Peyer's patch (tissue), 4 donors: ENCODE measurements around the gene AKAP1. TPM values are rescaled to one million over a fixed set of nuclear protein-coding genes. Genes with fewer than 3 reads are reported as not detected.

Experiments used
- DNase-seq, 3 donors: peaks; one replicate each; pipeline ENCODE4 v3.0.0-alpha.2; 2017 to 2019
- H3K27ac ChIP-seq, 4 donors: fragments of 200-600 bp; sonication (generic); one replicate each; pipeline ENCODE4 v1.5.1; 2016 to 2019
- H3K27me3 ChIP-seq, 2 donors: fragments of 200-600 bp; sonication (generic); one replicate each; pipeline ENCODE4 v1.5.1; 2019
- H3K36me3 ChIP-seq, 3 donors: fragments of 200-600 bp; sonication (generic); one replicate each; pipeline ENCODE4 v1.5.1; 2016 to 2019
- H3K4me1 ChIP-seq, 4 donors: fragments of 200-600 bp; sonication (generic); one replicate each; pipeline ENCODE4 v1.5.1; 2016 to 2019
- H3K4me3 ChIP-seq, 4 donors: fragments of 200-600 bp; sonication (generic); 1 replicate in 3 of 4; 2 replicates in 1 of 4; pipeline ENCODE4 v1.5.1; 2016 to 2019; ENCODE audit warnings: mild to moderate bottlenecking in 1 of 4
- H3K9me3 ChIP-seq, 4 donors: fragments of 200-600 bp; sonication (generic); one replicate each; pipeline ENCODE4 v1.5.1; 2016 to 2019; ENCODE audit warnings: mild to moderate bottlenecking in 1 of 4
- POLR2A ChIP-seq, 2 donors: fragments of 450-650 bp; IDR thresholded peaks; one replicate each; pipeline ENCODE4 v1.5.1; 2017; ENCODE audit warnings: antibody characterized with exemption in 2 of 2, mild to moderate bottlenecking in 2 of 2, moderate library complexity in 2 of 2
- total RNA-seq, 4 donors: library from RNA; depleted of rRNA; stranded (reverse); fragments of >200 nt; gene quantifications; one replicate each; pipeline ENCODE4 v1.1.0, GENCODE V29; 2016
- TF ChIP-seq, protein P1 (sequence below), 6 experiments: fragments of 450-650 bp in 4 of 6; fragments of 200-600 bp in 2 of 6; sonication (generic) in 1 of 6; IDR thresholded peaks; one replicate each; pipeline ENCODE4 v1.5.1; 2017 to 2019; ENCODE audit warnings: antibody characterized with exemption in 6 of 6, mild to moderate bottlenecking in 3 of 6, moderate library complexity in 1 of 6

AKAP1 gene
- total RNA-seq, 4 donors from 2014 or later: 123 to 203 (median 166) TPM

DNA sequence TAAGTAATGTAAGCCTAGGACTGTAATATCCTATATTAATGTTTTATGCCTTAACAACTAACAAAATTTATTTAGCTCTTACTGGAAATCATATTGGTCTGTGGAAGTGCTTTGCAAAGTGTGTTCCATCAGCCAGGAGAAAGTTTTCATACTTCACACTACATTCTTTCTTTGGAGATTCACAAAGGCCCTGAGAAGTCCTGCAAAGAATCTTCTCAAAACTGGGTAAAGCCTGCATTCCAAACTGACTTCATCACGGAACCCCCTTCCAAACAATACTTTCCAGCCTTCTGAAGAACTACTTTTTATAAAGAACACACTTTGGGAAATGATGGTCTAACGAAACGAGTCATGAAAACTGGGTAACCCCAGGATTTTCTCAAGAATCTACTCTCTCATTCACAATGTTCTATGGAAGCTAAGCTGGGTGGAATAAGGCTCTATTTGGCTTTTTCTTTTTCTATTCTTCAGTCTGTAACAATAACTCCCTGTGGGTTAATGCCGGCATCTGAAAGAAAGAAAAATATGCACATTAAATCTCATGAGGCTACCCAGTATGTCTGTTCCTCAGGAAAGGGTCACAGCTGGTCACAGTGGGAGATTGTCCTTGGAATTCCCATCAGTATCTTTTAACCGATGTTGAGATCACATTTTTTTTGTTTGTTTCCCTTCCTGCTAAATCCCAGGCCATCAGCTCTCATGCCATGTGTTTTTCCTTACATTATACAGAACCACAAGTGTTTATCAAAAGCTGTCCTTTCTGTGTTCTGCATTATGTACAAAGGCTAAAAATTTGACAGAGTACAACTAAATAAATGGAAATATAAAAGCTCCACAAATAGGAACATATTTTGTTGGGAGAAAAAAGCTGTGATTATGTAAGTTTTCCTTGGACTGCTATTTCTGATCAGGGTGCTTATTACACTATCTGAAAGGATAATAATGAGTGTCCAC is 12.8 kb upstream of the AKAP1 start:
- Histone ChIP-seq H3K36me3 (no peaks in the 10 kb centered on the region), H3K27me3 (no peaks in the 10 kb centered on the region), H3K4me3 (no peak overlapping the region), H3K27ac (no peak overlapping the region), H3K4me1 (no peaks in the 10 kb centered on the region), H3K9me3 (no peaks in the 10 kb centered on the region)
- no peak for TF ChIP-seq POLR2A (IDR thresholded peaks at IDR 0.05)
- TF ChIP-seq, protein P1, sequence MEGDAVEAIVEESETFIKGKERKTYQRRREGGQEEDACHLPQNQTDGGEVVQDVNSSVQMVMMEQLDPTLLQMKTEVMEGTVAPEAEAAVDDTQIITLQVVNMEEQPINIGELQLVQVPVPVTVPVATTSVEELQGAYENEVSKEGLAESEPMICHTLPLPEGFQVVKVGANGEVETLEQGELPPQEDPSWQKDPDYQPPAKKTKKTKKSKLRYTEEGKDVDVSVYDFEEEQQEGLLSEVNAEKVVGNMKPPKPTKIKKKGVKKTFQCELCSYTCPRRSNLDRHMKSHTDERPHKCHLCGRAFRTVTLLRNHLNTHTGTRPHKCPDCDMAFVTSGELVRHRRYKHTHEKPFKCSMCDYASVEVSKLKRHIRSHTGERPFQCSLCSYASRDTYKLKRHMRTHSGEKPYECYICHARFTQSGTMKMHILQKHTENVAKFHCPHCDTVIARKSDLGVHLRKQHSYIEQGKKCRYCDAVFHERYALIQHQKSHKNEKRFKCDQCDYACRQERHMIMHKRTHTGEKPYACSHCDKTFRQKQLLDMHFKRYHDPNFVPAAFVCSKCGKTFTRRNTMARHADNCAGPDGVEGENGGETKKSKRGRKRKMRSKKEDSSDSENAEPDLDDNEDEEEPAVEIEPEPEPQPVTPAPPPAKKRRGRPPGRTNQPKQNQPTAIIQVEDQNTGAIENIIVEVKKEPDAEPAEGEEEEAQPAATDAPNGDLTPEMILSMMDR (IDR thresholded peaks at IDR 0.05): no peak
- no peak for DNase-seq

DNA sequence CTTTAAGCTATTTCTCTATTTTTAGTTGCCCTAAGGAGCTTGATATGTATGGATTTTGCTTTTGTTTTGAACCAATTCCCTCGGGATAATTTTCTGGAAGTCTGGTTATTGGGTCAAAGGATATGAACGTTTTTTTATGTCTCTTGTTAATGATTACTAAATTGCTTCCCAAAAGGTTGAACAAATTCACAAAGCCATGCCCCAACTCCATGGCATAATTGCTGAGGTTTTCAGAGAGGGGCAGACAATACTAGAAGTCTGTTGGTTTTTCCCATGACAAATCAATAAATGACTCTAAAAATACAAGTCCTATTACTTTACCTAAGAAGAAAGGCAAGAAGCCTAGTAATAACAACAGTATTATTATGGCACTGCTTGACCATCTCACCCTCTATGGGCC is 11.4 kb upstream of the AKAP1 start:
- Histone ChIP-seq H3K36me3 (peaks cover 0 to 6% (median 0%) of the 10 kb centered on the region in 3 donors), H3K27ac (no peak overlapping the region), H3K4me3 (no peak overlapping the region), H3K27me3 (no peaks in the 10 kb centered on the region), H3K9me3 (no peaks in the 10 kb centered on the region), H3K4me1 (no peaks in the 10 kb centered on the region)
- DNase-seq: no peak
- TF ChIP-seq POLR2A (IDR thresholded peaks at IDR 0.05): no peak
- TF ChIP-seq, protein P1 (IDR thresholded peaks at IDR 0.05): no peak

DNA sequence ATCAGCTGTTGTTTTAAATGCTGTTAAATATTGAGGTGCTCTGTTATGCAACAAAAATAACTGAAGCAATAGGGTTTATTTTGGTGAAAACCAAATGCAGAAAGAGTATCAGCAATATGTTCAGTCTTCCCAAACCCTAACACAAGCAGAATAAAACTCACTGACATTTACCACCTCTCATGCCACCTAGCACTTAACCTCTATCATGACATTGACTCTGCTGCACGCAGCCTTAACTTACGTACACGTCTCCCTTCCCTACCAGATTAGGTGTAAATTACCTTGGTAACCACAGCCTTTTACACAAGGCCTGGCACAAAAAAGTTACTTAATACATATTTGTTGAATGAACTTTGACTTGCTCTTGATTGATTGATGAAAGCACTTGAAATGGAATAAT is 9.9 kb upstream of the AKAP1 start:
- no peaks in the 10 kb centered on the region for H3K9me3 ChIP-seq
- no peak overlapping the region for H3K27ac ChIP-seq
- no peak for TF ChIP-seq POLR2A (IDR thresholded peaks at IDR 0.05)
- TF ChIP-seq, protein P1 (IDR thresholded peaks at IDR 0.05): no peak
- no peaks in the 10 kb centered on the region for H3K4me1 ChIP-seq
- no peak overlapping the region for H3K4me3 ChIP-seq
- no peak for DNase-seq
- H3K27me3 ChIP-seq: no peaks in the 10 kb centered on the region
- H3K36me3 ChIP-seq: peaks cover 0 to 6% (median 0%) of the 10 kb centered on the region in 3 donors

DNA sequence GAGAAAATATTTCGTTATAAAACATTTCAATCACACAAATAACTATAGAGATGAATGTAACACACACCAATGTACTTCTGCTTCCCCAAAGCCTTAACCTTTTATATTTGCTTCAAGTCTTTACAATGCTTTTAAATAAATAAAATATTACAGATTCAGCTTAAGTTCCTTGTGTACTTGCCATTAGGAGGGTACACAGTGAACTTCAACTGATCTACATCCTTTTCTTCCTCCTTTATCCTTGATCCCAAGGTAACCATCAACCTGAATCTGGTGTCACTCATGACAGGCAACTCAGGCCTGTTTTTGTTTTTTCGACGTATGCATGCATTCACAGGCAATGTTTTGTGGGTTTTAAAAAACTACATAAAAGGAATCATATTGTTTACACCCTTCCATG is 9.3 kb upstream of the AKAP1 start:
- no peaks in the 10 kb centered on the region for H3K27me3 ChIP-seq
- no peak overlapping the region for H3K27ac ChIP-seq
- H3K9me3 ChIP-seq: no peaks in the 10 kb centered on the region
- H3K4me1 ChIP-seq: no peaks in the 10 kb centered on the region
- peaks cover 0 to 6% (median 0%) of the 10 kb centered on the region in 3 donors for H3K36me3 ChIP-seq
- no peak overlapping the region for H3K4me3 ChIP-seq
- DNase-seq: no peak
- TF ChIP-seq, protein P1 (IDR thresholded peaks at IDR 0.05): no peak
- no peak for TF ChIP-seq POLR2A (IDR thresholded peaks at IDR 0.05)

DNA sequence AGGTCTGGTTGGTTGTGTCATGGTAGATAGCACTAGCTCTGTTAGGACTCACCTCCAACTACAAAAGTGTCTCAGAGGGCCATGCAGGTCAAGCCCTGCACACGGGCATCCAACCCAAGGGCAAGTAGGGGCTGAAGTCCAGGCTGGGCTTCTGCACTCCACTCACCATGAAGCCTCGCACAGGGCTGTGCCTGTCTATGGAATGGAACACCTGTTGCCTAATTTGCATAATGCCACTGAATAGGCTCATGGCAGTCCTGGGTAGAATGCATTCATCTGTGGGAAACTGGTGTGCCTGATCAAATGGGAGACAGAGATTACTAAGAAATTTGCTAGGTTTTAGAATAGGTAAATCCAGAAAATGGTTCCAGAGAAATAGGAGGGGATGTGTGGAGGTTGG is 8.0 kb upstream of the AKAP1 start:
- Histone ChIP-seq H3K9me3 (no peaks in the 10 kb centered on the region), H3K27ac (no peak overlapping the region), H3K4me1 (no peaks in the 10 kb centered on the region), H3K4me3 (no peak overlapping the region), H3K27me3 (no peaks in the 10 kb centered on the region), H3K36me3 (peaks cover 0 to 6% (median 0%) of the 10 kb centered on the region in 3 donors)
- DNase-seq: no peak
- TF ChIP-seq, protein P1 (IDR thresholded peaks at IDR 0.05): no peak
- TF ChIP-seq POLR2A (IDR thresholded peaks at IDR 0.05): no peak
